ENCODE results near the gene CDH13. TPM values are rescaled to one million over a fixed set of nuclear protein-coding genes. Genes with fewer than 3 reads are reported as not detected.

The CDH13 gene
- 100 to 1,000 TPM; 228 to 280 TPM for total RNA-seq

GRCh38 chr16:82626791-82627261 lies at the start of gene CDH13:
CDH13 (plus strand) TSS chr16:82626969.
- Histone ChIP-seq H3K36me3 (no peaks in the 10 kb centered on the region), H3K4me1 (ENCODE audit: control insufficient read depth in 1 of 2, low read depth in 2 of 2) (peaks cover 16 to 49% of the 10 kb centered on the region in 2 donors), H3K27me3 (replicated peaks; ENCODE audit: insufficient read depth) (no peaks in the 10 kb centered on the region), H3K9me3 (no peaks in the 10 kb centered on the region), H3K27ac (peak within 1 kb of the TSS; percentile 73 to 91), H3K4me3 (peak within 1 kb of the TSS; percentile 85)
- TF ChIP-seq CTCF (IDR thresholded peaks at IDR 0.05), result no peak
- ATAC-seq (ENCODE audit: insufficient number of reproducible peaks, low FRiP score, low read depth), result no peak
- DNase-seq (ENCODE audit: low spot score), result no peak

- DNase-seq (ENCODE audit: low spot score) (no peak), ATAC-seq (ENCODE audit: insufficient number of reproducible peaks, low FRiP score, low read depth) (no peak)
- Histone ChIP-seq H3K36me3 (no peaks in the 10 kb centered on the region), H3K27me3 (replicated peaks; ENCODE audit: insufficient read depth) (no peaks in the 10 kb centered on the region), H3K27ac (no peak overlapping the region), H3K4me1 (ENCODE audit: control insufficient read depth in 1 of 2, low read depth in 2 of 2) (no peaks in the 10 kb centered on the region), H3K9me3 (no peaks in the 10 kb centered on the region), H3K4me3 (no peak overlapping the region)
- peak; percentile 16 for TF ChIP-seq CTCF (IDR thresholded peaks at IDR 0.05)
Measured at GRCh38 chr16:82580298-82580890, 46.4 kb upstream of the CDH13 start.

- ATAC-seq (ENCODE audit: insufficient number of reproducible peaks, low FRiP score, low read depth) (no peak), DNase-seq (ENCODE audit: low spot score) (no peak)
- Histone ChIP-seq H3K27ac (no peak overlapping the region), H3K4me3 (no peak overlapping the region), H3K36me3 (no peaks in the 10 kb centered on the region), H3K27me3 (replicated peaks; ENCODE audit: insufficient read depth) (no peaks in the 10 kb centered on the region), H3K9me3 (no peaks in the 10 kb centered on the region), H3K4me1 (ENCODE audit: control insufficient read depth in 1 of 2, low read depth in 2 of 2) (no peaks in the 10 kb centered on the region)
- no peak for TF ChIP-seq CTCF (IDR thresholded peaks at IDR 0.05)
Measured at GRCh38 chr16:82582975-82583374, 43.8 kb upstream of the CDH13 start.

GRCh38 chr16:82583422-82583821 lies 43.3 kb upstream of the CDH13 start:
- DNase-seq (ENCODE audit: low spot score) (no peak), ATAC-seq (ENCODE audit: insufficient number of reproducible peaks, low FRiP score, low read depth) (no peak)
- H3K9me3 ChIP-seq, result no peaks in the 10 kb centered on the region
- H3K4me3 ChIP-seq, result no peak overlapping the region
- no peaks in the 10 kb centered on the region for H3K27me3 ChIP-seq (replicated peaks; ENCODE audit: insufficient read depth)
- H3K27ac ChIP-seq, result no peak overlapping the region
- H3K4me1 ChIP-seq (ENCODE audit: control insufficient read depth in 1 of 2, low read depth in 2 of 2), result no peaks in the 10 kb centered on the region
- TF ChIP-seq CTCF (IDR thresholded peaks at IDR 0.05), result no peak
- no peaks in the 10 kb centered on the region for H3K36me3 ChIP-seq

GRCh38 chr16:82584553-82585152 lies 42.1 kb upstream of the CDH13 start:
- Histone ChIP-seq H3K36me3 (no peaks in the 10 kb centered on the region), H3K4me3 (no peak overlapping the region), H3K4me1 (ENCODE audit: control insufficient read depth in 1 of 2, low read depth in 2 of 2) (no peaks in the 10 kb centered on the region), H3K9me3 (no peaks in the 10 kb centered on the region), H3K27me3 (replicated peaks; ENCODE audit: insufficient read depth) (no peaks in the 10 kb centered on the region), H3K27ac (no peak overlapping the region)
- TF ChIP-seq CTCF (IDR thresholded peaks at IDR 0.05), result no peak
- no peak for ATAC-seq (ENCODE audit: insufficient number of reproducible peaks, low FRiP score, low read depth)
- DNase-seq (ENCODE audit: low spot score), result no peak
